Ishikawa (cell line): Measurements from ENCODE around the gene SMIM12.

Source experiments
- CEBPB ChIP-seq: IDR thresholded peaks from 2 replicates; pipeline ENCODE4 v1.6.1; 2012
- CREB1 ChIP-seq: IDR thresholded peaks from 2 replicates; pipeline ENCODE4 v1.6.1; 2012; ENCODE audit warnings: low read depth
- EGR1 ChIP-seq: IDR thresholded peaks from 2 replicates; pipeline ENCODE4 v1.6.1; 2012
- EP300 ChIP-seq: IDR thresholded peaks from 2 replicates; pipeline ENCODE4 v1.6.1; 2012; ENCODE audit warnings: borderline replicate concordance
- FOXM1 ChIP-seq: IDR thresholded peaks from 2 replicates; pipeline ENCODE4 v1.6.1; 2012; ENCODE audit warnings: low read depth, borderline replicate concordance
- MAX ChIP-seq: IDR thresholded peaks from 2 replicates; pipeline ENCODE4 v1.6.1; 2012
- NFIC ChIP-seq: IDR thresholded peaks from 2 replicates; pipeline ENCODE4 v1.6.1; 2012
- RAD21 ChIP-seq: IDR thresholded peaks from 2 replicates; pipeline ENCODE4 v1.6.1; 2012; ENCODE audit warnings: low read depth
- TAF1 ChIP-seq: IDR thresholded peaks from 2 replicates; pipeline ENCODE4 v1.6.1; 2012; ENCODE audit warnings: low read depth, mild to moderate bottlenecking
- TCF12 ChIP-seq: IDR thresholded peaks from 2 replicates; pipeline ENCODE4 v1.6.1; 2012; ENCODE audit warnings: low read depth
- TEAD4 ChIP-seq: IDR thresholded peaks from 2 replicates; pipeline ENCODE4 v1.6.1; 2012
- USF1 ChIP-seq: IDR thresholded peaks from 2 replicates; pipeline ENCODE4 v1.6.1; 2012
- YY1 ChIP-seq: IDR thresholded peaks from 2 replicates; pipeline ENCODE4 v1.6.1; 2012; ENCODE audit warnings: low read depth
- ZBTB7A ChIP-seq: IDR thresholded peaks from 2 replicates; pipeline ENCODE4 v1.6.1; 2012; ENCODE audit warnings: low read depth
- TF ChIP-seq, protein P1 (sequence below): IDR thresholded peaks from 2 replicates; pipeline ENCODE4 v1.6.1; 2012; ENCODE audit warnings: low read depth, mild to moderate bottlenecking

Gene SMIM12

DNA sequence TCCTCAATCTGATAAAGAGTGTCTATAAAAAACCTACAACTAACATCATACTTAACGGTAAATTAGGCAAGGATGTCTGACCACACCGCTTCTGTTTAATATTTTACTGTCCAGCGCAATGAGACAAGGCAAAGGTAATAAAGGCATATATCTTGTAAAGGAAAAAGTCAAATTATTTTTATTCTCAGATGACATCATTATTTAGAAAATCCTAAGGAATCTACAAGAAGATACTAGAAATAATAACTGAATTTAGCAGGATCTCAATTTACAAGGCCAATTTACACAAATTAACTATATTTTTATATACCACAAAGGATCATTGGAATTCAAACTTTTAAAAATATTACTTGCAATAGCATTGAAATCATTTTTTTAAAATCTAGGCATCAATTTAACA, 37.3 kb downstream of the SMIM12 start:
- TF ChIP-seq EP300 = no peak
- no peak for TF ChIP-seq RAD21
- TF ChIP-seq USF1 = no peak
- TF ChIP-seq NFIC = no peak
- no peak for TF ChIP-seq CEBPB
- TF ChIP-seq TCF12 = no peak
- TF ChIP-seq MAX = no peak

DNA sequence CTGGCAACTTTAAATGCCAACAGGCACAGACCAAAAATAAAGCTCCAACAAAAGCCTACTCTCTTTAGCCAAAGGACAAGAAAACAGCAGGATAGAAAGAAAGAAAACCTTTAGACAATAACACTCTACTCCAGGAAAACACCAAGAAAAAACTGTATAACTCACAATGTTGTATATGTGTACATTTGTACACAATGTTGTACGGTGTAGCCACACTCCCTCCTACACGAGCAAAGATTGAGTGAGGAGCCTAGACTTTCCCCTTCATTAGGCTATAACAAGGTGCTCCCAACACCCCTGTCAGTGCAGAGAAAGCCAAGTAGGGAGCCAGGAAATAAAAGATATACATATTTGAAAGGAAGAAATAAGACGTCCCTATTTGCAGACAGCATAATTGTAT, 42.8 kb downstream of the SMIM12 start:
- TF ChIP-seq FOXM1 (no peak), TCF12 (no peak), MAX (no peak), EP300 (no peak), CREB1 (no peak), NFIC (no peak), RAD21 (no peak), YY1 (no peak), USF1 (no peak)
- TF ChIP-seq, protein P1, sequence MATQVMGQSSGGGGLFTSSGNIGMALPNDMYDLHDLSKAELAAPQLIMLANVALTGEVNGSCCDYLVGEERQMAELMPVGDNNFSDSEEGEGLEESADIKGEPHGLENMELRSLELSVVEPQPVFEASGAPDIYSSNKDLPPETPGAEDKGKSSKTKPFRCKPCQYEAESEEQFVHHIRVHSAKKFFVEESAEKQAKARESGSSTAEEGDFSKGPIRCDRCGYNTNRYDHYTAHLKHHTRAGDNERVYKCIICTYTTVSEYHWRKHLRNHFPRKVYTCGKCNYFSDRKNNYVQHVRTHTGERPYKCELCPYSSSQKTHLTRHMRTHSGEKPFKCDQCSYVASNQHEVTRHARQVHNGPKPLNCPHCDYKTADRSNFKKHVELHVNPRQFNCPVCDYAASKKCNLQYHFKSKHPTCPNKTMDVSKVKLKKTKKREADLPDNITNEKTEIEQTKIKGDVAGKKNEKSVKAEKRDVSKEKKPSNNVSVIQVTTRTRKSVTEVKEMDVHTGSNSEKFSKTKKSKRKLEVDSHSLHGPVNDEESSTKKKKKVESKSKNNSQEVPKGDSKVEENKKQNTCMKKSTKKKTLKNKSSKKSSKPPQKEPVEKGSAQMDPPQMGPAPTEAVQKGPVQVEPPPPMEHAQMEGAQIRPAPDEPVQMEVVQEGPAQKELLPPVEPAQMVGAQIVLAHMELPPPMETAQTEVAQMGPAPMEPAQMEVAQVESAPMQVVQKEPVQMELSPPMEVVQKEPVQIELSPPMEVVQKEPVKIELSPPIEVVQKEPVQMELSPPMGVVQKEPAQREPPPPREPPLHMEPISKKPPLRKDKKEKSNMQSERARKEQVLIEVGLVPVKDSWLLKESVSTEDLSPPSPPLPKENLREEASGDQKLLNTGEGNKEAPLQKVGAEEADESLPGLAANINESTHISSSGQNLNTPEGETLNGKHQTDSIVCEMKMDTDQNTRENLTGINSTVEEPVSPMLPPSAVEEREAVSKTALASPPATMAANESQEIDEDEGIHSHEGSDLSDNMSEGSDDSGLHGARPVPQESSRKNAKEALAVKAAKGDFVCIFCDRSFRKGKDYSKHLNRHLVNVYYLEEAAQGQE = no peak

GRCh38 chr1:34816332-34816731, 43.2 kb downstream of the SMIM12 start:
- no peak for TF ChIP-seq CREB1
- TF ChIP-seq TCF12 = no peak
- TF ChIP-seq RAD21 = no peak
- TF ChIP-seq ZBTB7A = no peak
- TF ChIP-seq NFIC = no peak
- TF ChIP-seq, protein P1 = no peak
- no peak for TF ChIP-seq TAF1
- no peak for TF ChIP-seq MAX
- no peak for TF ChIP-seq EGR1
- TF ChIP-seq CEBPB = no peak
- no peak for TF ChIP-seq USF1
- no peak for TF ChIP-seq YY1
- no peak for TF ChIP-seq EP300
- TF ChIP-seq FOXM1 = no peak
- TF ChIP-seq TEAD4 = no peak

DNA sequence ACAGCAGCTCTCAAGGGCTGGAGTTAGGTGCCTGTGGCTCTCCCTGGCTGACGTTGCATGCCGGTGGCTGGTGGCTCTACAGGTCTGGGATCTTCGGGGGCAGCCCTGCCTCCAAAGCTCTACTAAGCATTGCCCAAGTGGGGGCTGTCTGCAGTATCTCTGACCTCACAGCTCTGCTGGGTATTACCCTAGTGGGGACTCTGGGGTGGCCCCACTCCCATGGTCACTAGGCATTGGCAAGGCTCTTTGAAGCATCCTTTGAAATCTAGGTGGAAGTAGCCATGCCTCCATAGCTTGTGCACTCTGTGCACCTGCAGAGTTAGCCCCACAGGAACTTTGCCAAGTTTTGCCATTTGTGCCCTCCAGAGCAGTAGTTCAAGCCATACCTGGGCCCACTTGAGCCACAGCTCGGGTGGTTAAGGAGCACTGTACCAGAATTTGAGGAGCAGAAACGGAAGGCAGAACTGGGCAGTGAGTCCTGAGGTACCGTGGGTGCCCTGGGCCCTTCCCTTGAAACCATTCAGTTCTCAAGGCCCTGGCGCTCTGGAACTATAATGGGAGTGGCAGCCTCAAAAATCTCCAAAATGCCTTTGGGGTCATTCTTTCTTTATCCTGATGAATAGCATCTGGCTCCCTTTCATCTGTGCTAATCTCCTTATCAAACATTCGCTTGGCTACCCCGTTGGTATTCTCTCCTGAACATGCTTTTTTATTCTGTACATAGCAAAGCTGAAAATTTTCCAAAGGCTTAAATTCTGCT, 51.3 kb downstream of the SMIM12 start:
- no peak for TF ChIP-seq CEBPB
- TF ChIP-seq CREB1 = no peak
- no peak for TF ChIP-seq USF1
- no peak for TF ChIP-seq NFIC
- TF ChIP-seq EGR1 = no peak
- TF ChIP-seq EP300 = no peak
- no peak for TF ChIP-seq TEAD4
- no peak for TF ChIP-seq FOXM1
- TF ChIP-seq YY1 = no peak
- no peak for TF ChIP-seq TCF12
- no peak for TF ChIP-seq ZBTB7A
- TF ChIP-seq TAF1 = no peak
- TF ChIP-seq, protein P1 = no peak
- TF ChIP-seq MAX = no peak
- TF ChIP-seq RAD21 = no peak
